DOHH2 (cell line): ENCODE results near the gene PSME1.

Experiments used
- EZH2phosphoT487 ChIP-seq: fragments of 200-600 bp; sonication (generic); IDR thresholded peaks from 2 replicates; pipeline ENCODE4 v1.6.1; 2017; ENCODE audit warnings: borderline replicate concordance, mild to moderate bottlenecking, antibody characterized with exemption, low read length, moderate library complexity, mixed read lengths
- TF ChIP-seq, protein P1 (sequence below): fragments of 200-600 bp; sonication (generic); IDR thresholded peaks from one replicate; pipeline ENCODE4 v1.5.1; 2014; ENCODE audit warnings: antibody characterized with exemption, mild to moderate bottlenecking, low read depth, low read length; ENCODE audit not compliant: poor library complexity, severe bottlenecking

DNA sequence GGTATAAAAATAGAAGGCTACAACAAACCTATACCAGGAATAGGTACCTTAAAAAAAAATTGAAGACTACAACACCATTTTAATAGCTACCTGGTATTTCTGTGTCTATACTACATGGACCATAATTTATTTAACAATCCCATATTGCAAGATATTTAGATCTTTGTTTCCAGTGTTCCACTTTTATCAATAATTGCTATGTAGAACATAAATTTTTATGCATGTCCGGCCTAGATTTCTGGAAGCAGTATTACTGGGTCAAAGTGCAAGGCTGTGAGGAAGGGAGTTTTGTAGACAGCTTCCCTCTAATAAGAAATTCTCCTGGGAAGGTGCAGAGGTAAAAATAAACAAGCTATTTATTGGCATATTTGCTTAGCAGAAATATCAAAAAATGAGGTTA is 25.5 kb upstream of the PSME1 start:
- TF ChIP-seq, protein P1, sequence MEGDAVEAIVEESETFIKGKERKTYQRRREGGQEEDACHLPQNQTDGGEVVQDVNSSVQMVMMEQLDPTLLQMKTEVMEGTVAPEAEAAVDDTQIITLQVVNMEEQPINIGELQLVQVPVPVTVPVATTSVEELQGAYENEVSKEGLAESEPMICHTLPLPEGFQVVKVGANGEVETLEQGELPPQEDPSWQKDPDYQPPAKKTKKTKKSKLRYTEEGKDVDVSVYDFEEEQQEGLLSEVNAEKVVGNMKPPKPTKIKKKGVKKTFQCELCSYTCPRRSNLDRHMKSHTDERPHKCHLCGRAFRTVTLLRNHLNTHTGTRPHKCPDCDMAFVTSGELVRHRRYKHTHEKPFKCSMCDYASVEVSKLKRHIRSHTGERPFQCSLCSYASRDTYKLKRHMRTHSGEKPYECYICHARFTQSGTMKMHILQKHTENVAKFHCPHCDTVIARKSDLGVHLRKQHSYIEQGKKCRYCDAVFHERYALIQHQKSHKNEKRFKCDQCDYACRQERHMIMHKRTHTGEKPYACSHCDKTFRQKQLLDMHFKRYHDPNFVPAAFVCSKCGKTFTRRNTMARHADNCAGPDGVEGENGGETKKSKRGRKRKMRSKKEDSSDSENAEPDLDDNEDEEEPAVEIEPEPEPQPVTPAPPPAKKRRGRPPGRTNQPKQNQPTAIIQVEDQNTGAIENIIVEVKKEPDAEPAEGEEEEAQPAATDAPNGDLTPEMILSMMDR, result no peak
- TF ChIP-seq EZH2phosphoT487, result no peak
